Gastrocnemius medialis (tissue), 4 donors: Measurements from ENCODE around the gene ZNF625. TPM values are rescaled to one million over a fixed set of nuclear protein-coding genes. Genes with fewer than 3 reads are reported as not detected.

Experiments
- ATAC-seq, 2 donors: fragments of 150-250 bp; one replicate each; pipeline ENCODE4 v1.9.1; 2016
- DNase-seq, 2 donors: peaks; one replicate each; pipeline ENCODE4 v3.0.0-alpha.2; 2019
- H3K27ac ChIP-seq, 4 donors: fragments of 200-600 bp; sonication (generic); 1 replicate in 1 of 4; 2 replicates in 3 of 4; pipeline ENCODE4 v1.5.1; 2016 to 2018; ENCODE audit warnings: mild to moderate bottlenecking in 2 of 4, moderate library complexity in 1 of 4
- H3K27me3 ChIP-seq, 3 donors: fragments of 200-600 bp; sonication (generic) in 2 of 3; 1 replicate in 1 of 3; 2 replicates in 2 of 3; pipeline versions ENCODE4 v1.5.1 to v1.6.0; 2016 to 2019; ENCODE audit warnings: mild to moderate bottlenecking in 1 of 3, moderate library complexity in 1 of 3
- H3K36me3 ChIP-seq, 2 donors: fragments of 200-600 bp; sonication (generic) in 1 of 2; one replicate each; pipeline ENCODE4 v1.5.1; 2017 to 2018
- H3K4me1 ChIP-seq, 2 donors: fragments of 200-600 bp; sonication (generic) in 1 of 2; one replicate each; pipeline ENCODE4 v1.5.1; 2016 to 2017; ENCODE audit warnings: mild to moderate bottlenecking in 2 of 2
- H3K4me3 ChIP-seq, 4 donors: fragments of 200-600 bp; sonication (generic) in 3 of 4; 1 replicate in 1 of 4; 2 replicates in 3 of 4; pipeline ENCODE4 v1.5.1; 2016 to 2019; ENCODE audit warnings: mild to moderate bottlenecking in 2 of 4
- H3K9me3 ChIP-seq, 3 donors: fragments of 200-600 bp; sonication (generic) in 2 of 3; 1 replicate in 1 of 3; 2 replicates in 2 of 3; pipeline ENCODE4 v1.5.1; 2016 to 2019
- POLR2A ChIP-seq, 2 donors: fragments of 450-650 bp; IDR thresholded peaks; one replicate each; pipeline ENCODE4 v1.6.1; 2017; ENCODE audit warnings: antibody characterized with exemption in 2 of 2, mild to moderate bottlenecking in 2 of 2, moderate library complexity in 2 of 2
- in situ Hi-C, 4 donors: fragments of 200-750 bp; cut with MboI; loops; one replicate each; pipeline versions ENCODE4 v1.15.0 to v1.8.0; 2017; ENCODE audit warnings: low sequenced_read_pairs in 4 of 4
- intact Hi-C: fragments of 100-400 bp; cut with DNase I; formaldehyde crosslinking; loops from one replicate; pipeline ENCODE4 v1.15.1; 2023; ENCODE audit warnings: low total_unique reads
- total RNA-seq, 4 donors: library from RNA; depleted of rRNA; stranded (reverse); fragments of >200 nt; gene quantifications; one replicate each; pipeline versions ENCODE4 v1.1.0 to v1.2.3, GENCODE V29; 2016

ZNF625 gene
- total RNA-seq, 4 donors from 2014 or later = 0.22 to 1.4 (median 0.50) TPM

GRCh38 chr19:12095111-12095790, 61.3 kb downstream of the ZNF625 start:
- no peak overlapping the region for H3K4me3 ChIP-seq
- no peaks in the 10 kb centered on the region for H3K27me3 ChIP-seq
- H3K36me3 ChIP-seq = peaks cover 0 to 4% of the 10 kb centered on the region in 2 donors
- intact Hi-C loops (no loop called here), in situ Hi-C loops (no loop called here)
- H3K27ac ChIP-seq = no peak overlapping the region
- DNase-seq (no peak), ATAC-seq (no peak)
- no peaks in the 10 kb centered on the region for H3K9me3 ChIP-seq
- no peak for TF ChIP-seq POLR2A (IDR thresholded peaks at IDR 0.05)
- no peaks in the 10 kb centered on the region for H3K4me1 ChIP-seq

Other genes with a start within 250 kb of the ZNF625 start
- gene ZNF700, start 231.6 kb downstream of the ZNF625 start, total RNA-seq = 1 to 10 TPM; 1.3 to 5.8 (median 4.0) TPM
- under 1 TPM; 0.46 to 0.80 (median 0.54) TPM for gene ZNF763, start 191.7 kb downstream of the ZNF625 start, total RNA-seq
- gene ZNF433, start 121.1 kb downstream of the ZNF625 start, total RNA-seq = 1 to 10 TPM; 3.6 to 8.2 (median 5.0) TPM
- gene ZNF878, start 103.8 kb downstream of the ZNF625 start, total RNA-seq = not detected
- gene ZNF844, start 92.0 kb downstream of the ZNF625 start, total RNA-seq = 1 to 10 TPM; 2.2 to 5.7 (median 4.9) TPM
- under 1 TPM in 3 of 4 donors, not detected in 1; 0.29 to 0.78 (median 0.41) TPM for gene ZNF20, start 16.4 kb downstream of the ZNF625 start, total RNA-seq
- 1 to 10 TPM; 1.4 to 2.2 (median 1.8) TPM for gene ZNF136, start 6.4 kb upstream of the ZNF625 start, total RNA-seq
- gene ZNF44, start 138.1 kb upstream of the ZNF625 start, total RNA-seq = 1 to 10 TPM; 2.6 to 4.0 (median 3.5) TPM
- gene ZNF563, start 176.9 kb upstream of the ZNF625 start, total RNA-seq = 1 to 10 TPM; 1.3 to 2.8 (median 2.2) TPM
- gene ZNF442, start 208.9 kb upstream of the ZNF625 start, total RNA-seq = under 1 TPM; 0.22 to 0.66 (median 0.42) TPM
- gene ZNF799, start 244.5 kb upstream of the ZNF625 start, total RNA-seq = 1 to 10 TPM; 1.3 to 3.6 (median 3.2) TPM